MM.1S (cell line): Measurements from ENCODE around the gene OLIG1.

Source experiments
- EZH2 ChIP-seq: fragments of 300-600 bp; sonication (generic); optimal IDR thresholded peaks from 2 replicates; pipeline ENCODE3; 2017; ENCODE audit warnings: low read depth, mild to moderate bottlenecking, antibody characterized with exemption, low read length, mixed read lengths
- EZH2phosphoT487 ChIP-seq: fragments of 300-600 bp; sonication (generic); IDR thresholded peaks from 2 replicates; pipeline ENCODE4 v1.6.1; 2018; ENCODE audit warnings: antibody characterized with exemption, low read length
- TF ChIP-seq, protein P1 (sequence below): fragments of 300-600 bp; sonication (generic); IDR thresholded peaks from 2 replicates; pipeline ENCODE4 v1.5.1; 2016; ENCODE audit warnings: antibody characterized with exemption, low read length, mixed read lengths

DNA sequence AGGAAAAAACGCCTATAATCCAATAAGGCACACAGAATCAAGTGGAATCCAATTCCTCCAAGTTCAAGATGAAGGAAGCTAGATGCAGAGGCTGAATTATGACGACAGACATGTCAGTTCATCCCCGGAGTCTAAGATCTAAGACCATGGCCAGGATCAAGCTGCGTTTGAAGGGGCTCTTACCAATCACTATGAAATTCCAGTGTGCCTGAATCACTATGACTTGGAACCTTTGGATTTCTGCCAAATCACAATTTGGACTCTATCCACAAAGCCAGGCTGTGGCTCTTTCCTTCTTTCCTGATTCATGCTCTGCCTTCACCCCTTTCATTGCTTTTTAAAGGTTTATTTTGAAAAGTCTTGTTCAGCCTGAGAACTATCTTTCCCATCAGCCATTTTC, 27.1 kb upstream of the OLIG1 start:
- TF ChIP-seq, protein P1, sequence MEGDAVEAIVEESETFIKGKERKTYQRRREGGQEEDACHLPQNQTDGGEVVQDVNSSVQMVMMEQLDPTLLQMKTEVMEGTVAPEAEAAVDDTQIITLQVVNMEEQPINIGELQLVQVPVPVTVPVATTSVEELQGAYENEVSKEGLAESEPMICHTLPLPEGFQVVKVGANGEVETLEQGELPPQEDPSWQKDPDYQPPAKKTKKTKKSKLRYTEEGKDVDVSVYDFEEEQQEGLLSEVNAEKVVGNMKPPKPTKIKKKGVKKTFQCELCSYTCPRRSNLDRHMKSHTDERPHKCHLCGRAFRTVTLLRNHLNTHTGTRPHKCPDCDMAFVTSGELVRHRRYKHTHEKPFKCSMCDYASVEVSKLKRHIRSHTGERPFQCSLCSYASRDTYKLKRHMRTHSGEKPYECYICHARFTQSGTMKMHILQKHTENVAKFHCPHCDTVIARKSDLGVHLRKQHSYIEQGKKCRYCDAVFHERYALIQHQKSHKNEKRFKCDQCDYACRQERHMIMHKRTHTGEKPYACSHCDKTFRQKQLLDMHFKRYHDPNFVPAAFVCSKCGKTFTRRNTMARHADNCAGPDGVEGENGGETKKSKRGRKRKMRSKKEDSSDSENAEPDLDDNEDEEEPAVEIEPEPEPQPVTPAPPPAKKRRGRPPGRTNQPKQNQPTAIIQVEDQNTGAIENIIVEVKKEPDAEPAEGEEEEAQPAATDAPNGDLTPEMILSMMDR: no peak
- TF ChIP-seq EZH2 (no peak), EZH2phosphoT487 (no peak)
